Measurements from ENCODE around the gene DACT2. TPM values are rescaled to one million over a fixed set of nuclear protein-coding genes. Genes with fewer than 3 reads are reported as not detected.

DACT2 gene
- total RNA-seq (2013; cell fraction: nucleolus; rRNA removed): not detected in 2 replicates
- total RNA-seq (2014; rRNA removed) (not detected in 2 replicates), total RNA-seq (2014; rRNA removed; fragmentation: Illumina TruSeq; extraction: Trizol) (not detected in 2 replicates), total RNA-seq (2021) (not detected in 2 replicates), polyA plus RNA-seq (2011; rRNA removed) (not detected in 2 replicates), polyA plus RNA-seq (2014; fragmentation: Illumina TruSeq; extraction: Trizol) (not detected in 2 replicates), polyA plus RNA-seq (2014; fragmentation: Nextera tagmentation; extraction: Ambion mirVana) (not detected), polyA plus RNA-seq (2014; rRNA removed) (not detected in 2 replicates), polyA plus RNA-seq (2016; fragmentation: Nextera tagmentation; extraction: Ambion mirVana) (not detected), polyA minus RNA-seq (2011; rRNA and poly(A)+ RNA removed) (not detected in 2 replicates), Bru-seq, nascent RNA (not detected), BruChase-seq, experiment 1, labeled RNA remaining after a 6-hour chase (not detected), BruChase-seq, experiment 2, labeled RNA remaining after a 2-hour chase (not detected)
- not detected for polyA plus RNA-seq (2011; ENCODE audit: low read depth)
- polyA plus RNA-seq (2011; cell fraction: cytosol; rRNA removed): not detected in 2 replicates
- not detected in 2 replicates for polyA plus RNA-seq (2011; cell fraction: nucleus; rRNA removed)
- polyA plus RNA-seq (2012): not detected in 2 replicates
- polyA minus RNA-seq (2011; cell fraction: cytosol; rRNA and poly(A)+ RNA removed): not detected in 2 replicates
- not detected in 2 replicates for polyA minus RNA-seq (2011; cell fraction: nucleus; rRNA and poly(A)+ RNA removed)
- long read RNA-seq, experiment 1: 0 reads
- long read RNA-seq, experiment 2: 0 reads

- ATAC-seq (no peak), FAIRE-seq (no peak), DNase-seq (ENCODE audit: low read depth, low spot score) (no peak)
- Histone ChIP-seq H3K9me3 (replicated peaks; ENCODE audit: control insufficient read depth, insufficient read depth, low read length) (no peaks in the 10 kb centered on the region), H3K79me2 (ENCODE audit: control insufficient read depth, insufficient read depth, low read length) (no peaks in the 10 kb centered on the region), H3K36me3 (ENCODE audit: control insufficient read depth in 2 of 2, insufficient read depth in 2 of 2, low read length in 1 of 2) (no peaks in the 10 kb centered on the region), H3K4me3 (no peak within 1 kb of the TSS), H3K27ac (ENCODE audit: control insufficient read depth, insufficient read depth) (no peak within 1 kb of the TSS), H4K20me1 (ENCODE audit: control insufficient read depth, insufficient read depth) (no peaks in the 10 kb centered on the region), H3K4me2 (ENCODE audit: control insufficient read depth, insufficient read depth) (no peak within 1 kb of the TSS), H2AFZ (ENCODE audit: control insufficient read depth, low read depth, low read length) (no peak within 1 kb of the TSS), H3K4me1 (ENCODE audit: control insufficient read depth, insufficient read depth, low read length) (no peaks in the 10 kb centered on the region), H3K27me3 (replicated peaks in 1 of 2; ENCODE audit: control insufficient read depth in 2 of 2, insufficient read depth in 2 of 2, low read length in 1 of 2) (no peaks in the 10 kb centered on the region), H3K9ac (ENCODE audit: control insufficient read depth, insufficient read depth, low read length) (no peak within 1 kb of the TSS)
- POLR2A ChIA-PET: no interaction called here
- RAD21 ChIA-PET (ENCODE audit: unreplicated experiment): no interaction called here
- no TSS peak for BruUV-seq (replicated peaks)
- SMC1A ChIA-PET (ENCODE audit: uncharacterized antibody, unreplicated experiment): no interaction called here
- CTCF ChIA-PET: no interaction called here
- 53% methylated on average over 43 of the region's 92 CpGs for WGBS (ENCODE audit: insufficient coverage, insufficient replicate concordance, low lambda C conversion rate, missing lambda C conversion rate)
- in situ Hi-C loops (cut with MboI): no loop called here
- intact Hi-C loops (cut with micrococcal nuclease; ENCODE audit: unreplicated experiment): no loop called here
- TF ChIP-seq IRF5 (IDR thresholded peaks at IDR 0.05; ENCODE audit: borderline replicate concordance) (no peak), CEBPZ (IDR thresholded peaks at IDR 0.05; ENCODE audit: low read depth, low read length) (no peak), SREBF1 (IDR thresholded peaks at IDR 0.05; ENCODE audit: low read length) (no peak), REST (IDR thresholded peaks at IDR 0.05; ENCODE audit: low read depth, low read length) (no peak), ATF7 (IDR thresholded peaks at IDR 0.05; ENCODE audit: low read depth) (no peak), ATF2 (IDR thresholded peaks at IDR 0.05; ENCODE audit: low read length) (no peak), POLR2A (IDR thresholded peaks at IDR 0.05; ENCODE audit: low read depth, low read length) (no peak), CHD2 (IDR thresholded peaks at IDR 0.05; ENCODE audit: borderline replicate concordance, low read depth, low read length) (no peak), RFX5 (IDR thresholded peaks at IDR 0.05; ENCODE audit: low read depth, low read length) (no peak), ASH2L (IDR thresholded peaks at IDR 0.05; ENCODE audit: borderline replicate concordance, low read depth) (no peak), GABPA (IDR thresholded peaks at IDR 0.05; ENCODE audit: low read depth) (no peak)
Observed at GRCh38 chr6:168319279-168320111, at the start of gene DACT2. TSS of gene DACT2 (minus strand) at chr6:168319777. CDS start at chr6:168319633, 144 bp downstream.
